Stimulated activated CD8-positive, alpha-beta memory T cell treated with anti-CD3 and anti-CD28 coated beads, Interleukin-7, amount 100 ng/mL, for 1 hour (primary cell): ENCODE results near the gene GM2A.
A peak's percentile ranks its signal among the peaks of the same experiment; 100 is the strongest.
"Not testable (repeated sequence)": the region's sequence is repeated elsewhere in the genome, so short reads cannot be mapped to it uniquely, and the experiment has no call there.

ENCODE experiments used
- DNase-seq, 2 donors: peaks; one replicate each; pipeline ENCODE4 v3.0.0-alpha.2; 2020; ENCODE audit warnings: low read depth in 2 of 2

GM2A gene

DNA sequence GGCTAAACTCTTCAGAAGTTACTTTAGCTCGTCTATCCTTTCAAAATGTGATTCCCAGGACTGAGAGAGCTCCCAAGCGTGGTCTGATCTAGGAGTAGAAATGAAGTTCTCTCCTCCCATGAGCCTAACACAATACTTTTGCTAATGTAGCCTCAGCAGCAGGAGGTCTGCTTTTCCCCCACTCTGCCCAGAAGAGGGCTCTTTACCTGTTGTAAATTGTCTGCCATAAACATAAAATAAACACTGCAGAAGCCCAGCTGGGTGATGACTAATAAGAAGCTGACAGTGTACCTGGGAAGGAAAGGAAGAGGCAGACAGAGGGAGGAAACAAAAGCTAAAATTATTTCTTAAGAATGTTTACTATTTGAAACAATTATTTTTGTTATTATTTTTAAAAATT is 35.2 kb downstream of the GM2A start:
- no peak for DNase-seq

DNA sequence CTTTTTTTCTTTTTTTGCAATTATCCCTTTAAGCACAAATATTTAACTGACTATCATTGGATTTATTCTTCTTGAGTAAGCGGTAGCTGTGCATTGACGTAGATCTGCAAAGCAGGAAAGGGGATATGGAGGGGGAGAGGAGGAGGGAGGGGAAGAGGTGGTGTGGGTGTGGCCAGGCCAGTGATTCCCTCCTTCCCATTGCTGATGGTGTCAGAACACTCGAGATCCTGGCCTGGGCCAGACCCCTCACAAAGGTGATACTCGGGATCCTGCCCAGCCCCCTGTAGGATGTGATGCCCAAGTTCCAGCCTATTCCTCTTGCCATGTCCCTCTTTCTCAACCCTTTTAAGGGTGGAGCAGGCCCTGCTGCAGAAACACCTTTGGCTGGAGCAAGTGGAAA is 40.6 kb downstream of the GM2A start:
- DNase-seq, result no peak

DNA sequence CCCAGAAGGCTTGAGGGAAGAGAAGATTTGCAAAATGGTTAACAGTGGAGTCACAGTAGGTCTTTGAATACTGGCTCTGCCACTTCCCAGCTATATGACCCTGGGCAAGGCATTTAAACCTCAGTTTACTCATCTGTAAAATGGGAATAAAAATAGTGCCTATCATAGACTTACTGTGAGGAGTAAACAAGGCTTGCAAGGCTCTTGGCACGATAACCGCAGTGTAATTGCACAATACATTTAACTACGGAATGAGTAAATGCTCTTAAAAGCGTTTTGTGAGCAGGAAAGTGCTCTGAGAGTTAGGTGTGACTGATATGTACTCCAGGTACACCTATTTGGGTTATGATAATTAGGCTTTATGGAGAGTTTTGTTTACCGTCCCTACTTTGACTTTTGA is 42.2 kb downstream of the GM2A start:
- no peak for DNase-seq

DNA sequence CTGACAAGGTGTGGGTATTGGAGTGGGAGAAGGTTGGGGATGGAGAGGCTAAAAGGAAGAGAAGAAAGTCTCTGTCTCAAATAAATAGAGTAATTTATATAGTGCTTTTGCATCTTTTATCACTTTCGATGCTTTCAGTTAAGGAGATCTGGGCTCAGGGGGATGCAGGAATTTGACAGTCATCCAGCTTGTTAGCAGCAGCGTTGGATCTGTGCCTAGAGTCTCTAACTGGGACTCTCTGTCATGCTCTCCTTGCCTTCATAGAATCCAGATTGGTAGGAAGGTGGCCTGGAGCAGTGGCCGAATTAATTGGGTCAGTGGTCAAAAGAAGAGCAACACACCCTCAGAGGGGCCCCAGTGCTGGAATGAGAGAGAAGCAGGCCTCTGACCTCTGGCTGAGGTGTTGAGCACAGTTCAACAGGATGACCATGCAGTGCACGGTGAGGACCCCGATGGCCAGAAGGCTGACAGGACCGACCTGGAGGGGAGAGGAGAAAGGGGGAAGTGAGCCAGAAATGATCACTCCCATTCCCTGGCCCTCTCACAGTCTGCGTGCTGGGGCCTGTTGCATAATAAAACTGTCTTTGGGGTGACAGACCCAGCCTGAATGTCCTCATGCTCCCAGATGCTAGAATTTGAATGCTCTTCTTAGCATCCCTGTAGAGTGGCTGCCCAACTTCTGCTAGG is 42.9 kb downstream of the GM2A start:
- no peak for DNase-seq

DNA sequence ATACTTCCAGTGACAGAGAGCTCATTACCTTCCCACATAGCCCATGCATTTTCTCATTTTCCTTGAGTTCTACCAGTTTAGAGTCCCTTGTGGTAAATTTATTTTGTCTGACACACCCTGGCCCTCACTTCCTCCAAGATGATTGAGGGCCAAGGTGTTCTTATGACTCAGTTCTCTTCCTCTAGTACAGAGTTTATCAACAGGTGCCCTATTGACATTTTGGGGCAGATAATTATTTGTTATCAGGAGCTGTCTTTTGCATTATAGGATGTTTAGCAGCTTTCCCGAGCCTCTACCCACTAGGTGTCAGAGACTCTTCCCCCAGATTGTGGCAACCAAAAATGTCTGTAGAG is 43.5 kb downstream of the GM2A start:
- DNase-seq, result no peak

GRCh38 chr5:151296974-151297373 is 44.0 kb downstream of the GM2A start:
- no peak for DNase-seq

DNA sequence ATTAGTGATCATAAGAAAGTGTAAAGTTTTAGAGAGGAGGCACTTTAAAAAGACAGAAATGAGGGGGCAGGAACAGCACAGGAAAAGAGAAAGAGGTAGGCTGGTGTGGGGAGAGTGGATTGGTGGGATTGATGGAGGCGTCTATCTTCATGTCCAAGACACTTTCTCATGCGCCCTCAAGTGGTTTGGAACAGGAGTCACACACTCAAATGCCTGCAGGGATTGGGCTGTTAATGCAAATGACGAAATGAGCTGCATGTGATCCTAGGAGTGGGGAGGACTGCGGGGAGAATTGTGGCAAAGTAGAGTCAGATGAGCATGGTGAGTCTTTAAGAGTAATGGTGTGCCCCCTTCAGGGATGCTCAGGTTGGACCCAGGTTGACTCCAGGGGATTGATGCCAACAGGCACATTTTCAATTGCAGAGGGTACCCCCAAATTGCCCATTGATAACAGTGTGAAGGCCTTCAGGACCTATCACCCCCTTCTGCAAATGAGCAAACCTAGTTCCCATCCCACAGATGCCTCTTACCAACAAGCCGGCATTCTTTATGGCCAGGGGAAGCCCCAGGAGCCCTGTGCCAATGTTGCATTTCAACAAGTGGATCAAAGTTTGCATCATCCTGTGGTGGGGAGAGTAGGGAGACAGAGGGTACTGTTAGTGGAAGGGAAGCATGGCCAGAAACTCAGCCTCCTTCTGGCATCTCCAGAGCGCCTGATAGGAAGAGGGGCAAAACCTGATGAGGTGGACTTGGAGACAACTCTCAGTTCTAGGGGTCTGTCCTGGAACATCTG is 45.3 kb downstream of the GM2A start:
- no peak for DNase-seq

GRCh38 chr5:151303666-151304065 is 50.7 kb downstream of the GM2A start, which contains the start of gene SLC36A3:
TSS of gene SLC36A3 (minus strand) at chr5:151303766. CDS start at chr5:151303354, 412 bp downstream.
- DNase-seq, result no peak

GRCh38 chr5:151309266-151309665 is 56.3 kb downstream of the GM2A start:
- not testable (repeated sequence) for DNase-seq

DNA sequence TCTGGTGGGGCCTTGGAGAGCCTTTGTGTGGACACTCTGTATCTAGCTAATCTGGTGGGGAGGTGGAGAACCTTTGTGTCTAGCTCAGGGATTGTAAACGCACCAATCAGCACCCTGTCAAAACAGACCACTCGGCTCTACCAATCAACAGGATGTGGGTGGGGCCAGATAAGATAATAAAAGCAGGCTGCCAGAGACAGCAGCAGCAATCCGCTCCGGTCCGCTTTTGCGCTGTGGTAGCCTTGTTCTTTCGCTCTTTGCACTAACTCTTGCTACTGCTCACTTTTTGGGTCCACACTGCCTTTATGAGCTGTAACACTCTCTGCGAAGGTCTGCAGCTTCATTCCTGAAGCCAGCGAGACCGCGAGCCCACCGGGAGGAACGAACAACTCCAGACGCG is 56.8 kb downstream of the GM2A start:
- DNase-seq, result not testable (repeated sequence)

- no peak for DNase-seq
These were observed 57.9 kb downstream of the GM2A start for GRCh38 chr5:151310932-151311331.

GRCh38 chr5:151312756-151313324 is 59.9 kb downstream of the GM2A start:
- no peak for DNase-seq

- no peak for DNase-seq
These were observed 60.4 kb downstream of the GM2A start for GRCh38 chr5:151313357-151313756.

DNA sequence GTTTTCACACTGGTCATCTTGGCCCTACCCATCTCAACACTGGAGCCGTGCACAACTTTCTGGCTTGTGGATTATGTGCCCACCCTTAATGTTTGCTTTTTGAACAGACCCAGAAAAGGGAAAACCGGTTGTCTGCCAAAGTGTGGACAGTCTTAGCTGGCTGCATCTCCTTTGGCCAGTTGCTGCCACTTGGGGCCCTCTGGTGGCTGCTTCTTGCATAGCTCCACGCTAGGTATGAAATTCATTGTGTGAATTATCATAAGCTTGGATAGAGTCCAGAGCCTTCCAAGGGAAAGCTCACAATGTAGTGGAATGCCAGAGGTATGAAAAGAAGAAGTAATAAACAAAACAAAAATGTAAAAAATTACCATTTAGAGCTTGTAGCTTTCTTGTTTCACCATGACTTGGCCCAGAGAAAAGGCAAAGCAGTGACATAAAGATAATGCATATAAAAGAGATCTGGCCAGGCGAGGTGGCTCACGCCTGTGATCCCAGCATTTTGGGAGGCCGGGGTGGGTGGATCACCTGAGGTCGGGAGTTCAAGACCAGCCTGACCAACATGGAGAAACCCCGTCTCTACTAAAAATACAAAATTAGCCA is 63.1 kb downstream of the GM2A start:
- DNase-seq, result peak in 1 of 2 donors; percentile 13

DNA sequence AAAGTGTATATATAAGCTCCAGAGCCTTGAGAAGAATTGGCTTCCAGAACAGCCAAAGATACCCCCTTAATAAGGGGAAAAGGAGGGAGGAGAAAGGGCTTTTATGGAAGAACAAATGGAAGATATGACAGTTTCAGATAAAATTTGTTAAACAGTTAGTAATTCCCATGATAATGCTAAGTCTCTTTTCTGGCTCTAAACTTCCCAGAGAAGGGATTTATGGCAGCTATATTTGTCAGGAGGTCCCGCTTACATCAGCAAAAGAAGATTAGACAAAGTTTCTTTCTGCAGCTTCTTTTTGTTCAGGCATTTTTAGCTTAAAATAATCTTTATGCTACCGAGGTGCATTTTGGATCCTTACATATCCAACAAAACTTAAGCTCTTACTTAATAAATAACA is 64.9 kb downstream of the GM2A start:
- DNase-seq, result no peak

DNA sequence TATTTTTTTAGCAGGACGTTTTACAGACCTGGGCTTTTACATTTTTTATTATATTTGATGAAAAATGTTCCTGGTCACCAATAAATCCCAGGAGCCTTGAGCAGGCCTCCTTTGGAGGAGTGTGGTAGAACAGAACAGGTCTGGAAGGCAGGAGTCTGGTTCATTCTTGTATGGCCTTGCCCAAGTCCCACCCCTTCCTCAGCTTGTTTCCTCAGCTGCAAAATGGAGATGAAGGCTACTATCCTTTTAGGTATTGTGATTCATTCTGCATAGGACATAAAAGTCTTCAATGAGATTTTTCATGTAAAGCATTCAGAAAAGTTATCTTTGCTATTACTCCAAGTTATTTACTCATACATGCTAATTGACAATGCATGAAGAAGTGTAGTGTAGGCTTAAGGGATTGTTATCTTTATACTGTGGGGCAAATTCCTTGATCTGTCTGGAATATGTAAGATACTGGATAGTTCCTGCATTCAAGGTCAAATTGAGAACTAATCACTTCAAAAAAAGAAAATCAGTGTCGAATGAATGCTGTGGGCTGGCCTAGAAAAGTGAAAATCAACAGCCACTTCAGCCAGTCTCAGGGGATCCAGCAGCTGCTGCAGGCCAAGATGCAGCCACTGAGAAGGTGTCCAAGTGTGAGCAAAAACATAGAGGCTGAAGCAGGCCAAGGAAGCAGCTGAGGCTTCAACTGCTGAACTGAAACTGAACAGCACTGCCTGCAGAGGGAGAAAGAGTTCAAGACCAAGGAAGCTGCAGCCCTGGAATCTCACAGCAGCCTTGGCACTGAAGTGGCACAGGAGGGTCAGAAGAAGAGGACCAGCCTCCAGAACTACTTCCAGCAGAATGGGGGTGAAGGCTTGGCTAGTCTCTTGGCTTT is 66.1 kb downstream of the GM2A start:
- DNase-seq, result no peak
